ENCODE measurements around the gene PDLIM7.

The PDLIM7 gene

GRCh38 chr5:177475563-177476427 lies 21.6 kb downstream of the PDLIM7 start:
- DNase-seq (ENCODE audit: low spot score), result no peak

GRCh38 chr5:177474846-177475562 lies 22.4 kb downstream of the PDLIM7 start:
- DNase-seq (ENCODE audit: low spot score), result no peak

- DNase-seq (ENCODE audit: low spot score), result no peak
These were observed 23.4 kb downstream of the PDLIM7 start for GRCh38 chr5:177474002-177474476.

- DNase-seq (ENCODE audit: low spot score), result no peak
These were observed 23.9 kb downstream of the PDLIM7 start, which contains the start of gene DBN1 for GRCh38 chr5:177473443-177474001. Gene DBN1 (minus strand): TSS chr5:177473634. CDS start chr5:177473521, 113 bp downstream.

GRCh38 chr5:177472460-177473442 lies 24.7 kb downstream of the PDLIM7 start:
- DNase-seq (ENCODE audit: low spot score), result peak; percentile 68

GRCh38 chr5:177471610-177472356 lies 25.6 kb downstream of the PDLIM7 start:
- no peak for DNase-seq (ENCODE audit: low spot score)

GRCh38 chr5:177470759-177471536 lies 26.5 kb downstream of the PDLIM7 start:
- no peak for DNase-seq (ENCODE audit: low spot score)

GRCh38 chr5:177469750-177470525 lies 27.5 kb downstream of the PDLIM7 start:
- DNase-seq (ENCODE audit: low spot score), result no peak

- no peak for DNase-seq (ENCODE audit: low spot score)
These were observed 28.4 kb downstream of the PDLIM7 start for GRCh38 chr5:177468685-177469628.

GRCh38 chr5:177468329-177468684 lies 29.1 kb downstream of the PDLIM7 start:
- no peak for DNase-seq (ENCODE audit: low spot score)

GRCh38 chr5:177467436-177467835 lies 30.0 kb downstream of the PDLIM7 start:
- DNase-seq (ENCODE audit: low spot score), result no peak

GRCh38 chr5:177466861-177467260 lies 30.5 kb downstream of the PDLIM7 start:
- no peak for DNase-seq (ENCODE audit: low spot score)

- no peak for DNase-seq (ENCODE audit: low spot score)
These were observed 32.4 kb downstream of the PDLIM7 start for GRCh38 chr5:177465044-177465443.

GRCh38 chr5:177462021-177462670 lies 35.3 kb downstream of the PDLIM7 start:
- DNase-seq (ENCODE audit: low spot score), result no peak

- DNase-seq (ENCODE audit: low spot score), result no peak
These were observed 37.4 kb downstream of the PDLIM7 start for GRCh38 chr5:177459819-177460628.

- no peak for DNase-seq (ENCODE audit: low spot score)
These were observed 38.0 kb downstream of the PDLIM7 start for GRCh38 chr5:177459357-177459756.
